ENCODE measurements around the gene KLHL10.

GRCh38 chr17:41835800-41836549 is 1.6 kb upstream of the KLHL10 start, which contains the start of gene NT5C3B:
- no peak for TF ChIP-seq CTCF (IDR thresholded peaks at IDR 0.05)
- TF ChIP-seq REST (IDR thresholded peaks at IDR 0.05; ENCODE audit: insufficient read depth in 1 of 2, low read depth in 2 of 2, low read length in 1 of 2) = no peak
- TF ChIP-seq POLR2AphosphoS5 (IDR thresholded peaks at IDR 0.05; ENCODE audit: low read depth, low read length) = peak; percentile 49; the same call in 1 of the 2 replicates

All from Panc1 (cell line).